SK-N-MC (cell line): ENCODE data around the gene CNBP.

ENCODE experiments used
- DNase-seq: peaks from one replicate; pipeline ENCODE4 v3.0.0-alpha.2; 2011; ENCODE audit warnings: low read depth, low spot score
- H3K27ac ChIP-seq: fragments of 200-600 bp; sonication (generic); 2 replicates; pipeline ENCODE4 v1.5.1; 2016; ENCODE audit warnings: mixed run types
- H3K36me3 ChIP-seq: fragments of 200-600 bp; sonication (generic); 2 replicates; pipeline ENCODE4 v1.6.1; 2017; ENCODE audit warnings: antibody characterized with exemption, low read length, mixed read lengths; ENCODE audit not compliant: insufficient read depth
- H3K4me3 ChIP-seq: fragments of 200-600 bp; sonication (generic); 2 replicates; pipeline ENCODE4 v1.5.1; 2016
- H3K9ac ChIP-seq: fragments of 200-600 bp; sonication (generic); 2 replicates; pipeline ENCODE4 v1.8.0; 2017; ENCODE audit warnings: mixed run types, mixed read lengths; ENCODE audit not compliant: insufficient read length
- H3K9me3 ChIP-seq: fragments of 200-600 bp; sonication (generic); 2 replicates; pipeline ENCODE4 v1.6.1; 2017; ENCODE audit warnings: low read depth, mild to moderate bottlenecking, antibody characterized with exemption, low read length, moderate library complexity, mixed read lengths
- EZH2 ChIP-seq: fragments of 200-600 bp; sonication (generic); IDR thresholded peaks from one replicate; pipeline ENCODE4 v1.6.1; 2017; ENCODE audit warnings: antibody characterized with exemption
- FOXP2 ChIP-seq: optimal IDR thresholded peaks from 2 replicates; pipeline ENCODE3; 2011; ENCODE audit warnings: mild to moderate bottlenecking, moderate library complexity; ENCODE audit not compliant: insufficient read depth; ENCODE audit errors: extremely low read length, control extremely low read depth
- POLR2AphosphoS5 ChIP-seq: IDR thresholded peaks from 2 replicates; pipeline ENCODE4 v1.6.1; 2012; ENCODE audit warnings: mild to moderate bottlenecking, low read depth, low read length, borderline replicate concordance

The CNBP gene

GRCh38 chr3:129130291-129130813, 53.3 kb downstream of the CNBP start:
- Histone ChIP-seq H3K9ac (no peak overlapping the region), H3K36me3 (peaks cover 53% of the 10 kb centered on the region), H3K9me3 (no peaks in the 10 kb centered on the region), H3K27ac (no peak overlapping the region), H3K4me3 (no peak overlapping the region)
- no peak for DNase-seq
- no peak for TF ChIP-seq EZH2
- no peak for TF ChIP-seq POLR2AphosphoS5
- no peak for TF ChIP-seq FOXP2

GRCh38 chr3:129128357-129129155, 55.1 kb downstream of the CNBP start:
- no peak for DNase-seq

GRCh38 chr3:129126726-129127280, 56.9 kb downstream of the CNBP start:
- Histone ChIP-seq H3K27ac (no peak overlapping the region), H3K4me3 (no peak overlapping the region), H3K9me3 (no peaks in the 10 kb centered on the region), H3K36me3 (peaks cover 31% of the 10 kb centered on the region; the same call in 1 of the 2 replicates), H3K9ac (no peak overlapping the region)
- TF ChIP-seq EZH2 (no peak), POLR2AphosphoS5 (no peak), FOXP2 (no peak)
- DNase-seq = no peak

More at GRCh38 chr3:129128357-129129155, 55.1 kb downstream of the CNBP start:
- no peak overlapping the region for H3K4me3 ChIP-seq
- H3K9me3 ChIP-seq = no peaks in the 10 kb centered on the region
- H3K36me3 ChIP-seq = peaks cover 43% of the 10 kb centered on the region
- H3K27ac ChIP-seq = no peak overlapping the region
- TF ChIP-seq EZH2 (no peak), FOXP2 (no peak)
- no peak overlapping the region for H3K9ac ChIP-seq

- peaks cover 4% of the 10 kb centered on the region; the same call in 1 of the 2 replicates for H3K36me3 ChIP-seq
- no peak overlapping the region for H3K9ac ChIP-seq
- peak overlapping the region; percentile 80 for H3K27ac ChIP-seq
- H3K4me3 ChIP-seq = peak overlapping the region; percentile 65
- peak; percentile 86 for DNase-seq
- H3K9me3 ChIP-seq = no peaks in the 10 kb centered on the region
- peak; percentile 65; the same call in 1 of the 2 replicates for TF ChIP-seq POLR2AphosphoS5
- peak; percentile 81 for TF ChIP-seq FOXP2
- no peak for TF ChIP-seq EZH2
Observed at GRCh38 chr3:129123314-129124060, 60.2 kb downstream of the CNBP start.

GRCh38 chr3:129122412-129123011, 61.2 kb downstream of the CNBP start:
- H3K9me3 ChIP-seq = no peaks in the 10 kb centered on the region
- H3K4me3 ChIP-seq = peak overlapping the region; percentile 79

GRCh38 chr3:129121792-129122411, 61.8 kb downstream of the CNBP start, which contains the start of gene RAB43:
Gene RAB43, minus strand, starts transcription at chr3:129121804. Its CDS starts 315 bp downstream, at chr3:129121489.
- peak; percentile 47 for DNase-seq
- peak within 1 kb of the TSS; percentile 90 for H3K4me3 ChIP-seq
- H3K9me3 ChIP-seq = no peaks in the 10 kb centered on the region
- H3K27ac ChIP-seq = peak within 1 kb of the TSS; percentile 90
- no peaks in the 10 kb centered on the region for H3K36me3 ChIP-seq
- TF ChIP-seq EZH2 (no peak), POLR2AphosphoS5 (no peak), FOXP2 (no peak)
- peak within 1 kb of the TSS; percentile 75 for H3K9ac ChIP-seq

More at GRCh38 chr3:129122412-129123011, 61.2 kb downstream of the CNBP start:
- no peak for TF ChIP-seq POLR2AphosphoS5
- TF ChIP-seq EZH2 = no peak
- no peak for TF ChIP-seq FOXP2
- Histone ChIP-seq H3K36me3 (no peaks in the 10 kb centered on the region; the same call in 1 of the 2 replicates), H3K27ac (peak overlapping the region; percentile 80; the same call in 1 of the 2 replicates), H3K9ac (no peak overlapping the region)
- DNase-seq = peak; percentile 14

GRCh38 chr3:129121016-129121791, 62.5 kb downstream of the CNBP start:
- no peak for DNase-seq
- Histone ChIP-seq H3K27ac (0 out of 2 replicates have a peak overlapping the region, but pooled peaks have one; percentile 90), H3K9me3 (no peaks in the 10 kb centered on the region), H3K4me3 (peak overlapping the region; percentile 90), H3K9ac (peak overlapping the region; percentile 75), H3K36me3 (no peaks in the 10 kb centered on the region)
- TF ChIP-seq EZH2 (no peak), FOXP2 (no peak), POLR2AphosphoS5 (no peak)
